Uterus (tissue), 2 donors: ENCODE measurements around the gene KRT6C.

Experiments used
- CTCF ChIP-seq, 4 experiments: fragments of 200-600 bp in 2 of 4; fragments of 450-650 bp in 2 of 4; sonication (generic) in 2 of 4; IDR thresholded peaks; one replicate each; pipeline ENCODE4 v1.5.1; 2016 to 2019; ENCODE audit warnings: antibody characterized with exemption in 4 of 4, mild to moderate bottlenecking in 2 of 4, moderate library complexity in 1 of 4
- POLR2A ChIP-seq, 2 donors: fragments of 450-650 bp; IDR thresholded peaks; one replicate each; pipeline ENCODE4 v1.6.1; 2016; ENCODE audit warnings: antibody characterized with exemption in 2 of 2, mild to moderate bottlenecking in 1 of 2, moderate library complexity in 1 of 2

- no peak for TF ChIP-seq CTCF (IDR thresholded peaks at IDR 0.05)
- no peak for TF ChIP-seq POLR2A (IDR thresholded peaks at IDR 0.05)
These were observed 37.4 kb downstream of the KRT6C start for GRCh38 chr12:52436000-52436827.
